Smooth muscle cell of the brain vasculature (primary cell): ENCODE results near the gene TAF3.
"Not testable (repeated sequence)": the region's sequence is repeated elsewhere in the genome, so short reads cannot be mapped to it uniquely, and the experiment has no call there.

Source experiments
- DNase-seq: peaks from one replicate; pipeline ENCODE4 v3.0.0-alpha.2; 2012; ENCODE audit warnings: low read depth, low spot score

The TAF3 gene

GRCh38 chr10:8031211-8031610 is 212.9 kb downstream of the TAF3 start:
- not testable (repeated sequence) for DNase-seq

GRCh38 chr10:8032558-8032957 is 214.3 kb downstream of the TAF3 start:
- DNase-seq: no peak

GRCh38 chr10:8033812-8034465 is 215.6 kb downstream of the TAF3 start:
- no peak for DNase-seq

GRCh38 chr10:8034466-8035005 is 216.2 kb downstream of the TAF3 start:
- DNase-seq: no peak

- DNase-seq: no peak
Measured at GRCh38 chr10:8035006-8035640, 216.8 kb downstream of the TAF3 start.

GRCh38 chr10:8035641-8036470 is 217.6 kb downstream of the TAF3 start:
- DNase-seq: no peak

- DNase-seq: no peak
Measured at GRCh38 chr10:8036506-8037198, 218.3 kb downstream of the TAF3 start.

GRCh38 chr10:8037199-8037801 is 219.0 kb downstream of the TAF3 start:
- DNase-seq: no peak

GRCh38 chr10:8037941-8038894 is 219.9 kb downstream of the TAF3 start:
- no peak for DNase-seq

- no peak for DNase-seq
Measured at GRCh38 chr10:8039321-8039881, 221.1 kb downstream of the TAF3 start.

GRCh38 chr10:8040651-8041050 is 222.3 kb downstream of the TAF3 start:
- DNase-seq: no peak

- DNase-seq: no peak
Measured at GRCh38 chr10:8041284-8041991, 223.1 kb downstream of the TAF3 start.

- no peak for DNase-seq
Measured at GRCh38 chr10:8041992-8042720, 223.9 kb downstream of the TAF3 start.

GRCh38 chr10:8042721-8043568 is 224.6 kb downstream of the TAF3 start:
- DNase-seq: no peak

- no peak for DNase-seq
Measured at GRCh38 chr10:8043569-8044306, 225.4 kb downstream of the TAF3 start.

- no peak for DNase-seq
Measured at GRCh38 chr10:8044331-8044907, 226.1 kb downstream of the TAF3 start.
